CD1c-positive myeloid dendritic cell (primary cell): ENCODE measurements around the gene NUMBL.

Experiments
- DNase-seq: peaks from one replicate; pipeline ENCODE4 v3.0.0-alpha.2; 2016; ENCODE audit errors: extremely low spot score

The NUMBL gene

GRCh38 chr19:40689339-40690049 lies 957 bp downstream of the NUMBL start:
- peak; percentile 20 for DNase-seq

- DNase-seq, result no peak
Measured at GRCh38 chr19:40688987-40689338, 1.5 kb downstream of the NUMBL start.

DNA sequence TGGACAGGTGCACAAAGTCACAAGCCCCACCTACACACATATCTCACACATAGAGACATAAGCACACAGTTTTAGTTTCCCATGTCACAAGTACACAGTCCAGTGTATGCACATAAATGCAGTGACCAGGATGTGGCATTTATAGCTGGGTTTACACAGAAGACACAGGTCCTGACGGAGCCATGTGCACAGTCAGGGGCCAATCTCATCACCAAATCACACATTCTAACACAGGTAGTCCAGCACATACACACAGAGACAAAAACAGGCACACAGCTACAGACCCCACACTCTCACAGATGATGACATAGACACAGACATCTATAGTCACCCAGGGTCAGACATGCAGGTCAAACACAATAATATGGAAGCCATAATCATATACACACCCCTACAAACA lies 2.1 kb downstream of the NUMBL start:
- DNase-seq, result no peak

DNA sequence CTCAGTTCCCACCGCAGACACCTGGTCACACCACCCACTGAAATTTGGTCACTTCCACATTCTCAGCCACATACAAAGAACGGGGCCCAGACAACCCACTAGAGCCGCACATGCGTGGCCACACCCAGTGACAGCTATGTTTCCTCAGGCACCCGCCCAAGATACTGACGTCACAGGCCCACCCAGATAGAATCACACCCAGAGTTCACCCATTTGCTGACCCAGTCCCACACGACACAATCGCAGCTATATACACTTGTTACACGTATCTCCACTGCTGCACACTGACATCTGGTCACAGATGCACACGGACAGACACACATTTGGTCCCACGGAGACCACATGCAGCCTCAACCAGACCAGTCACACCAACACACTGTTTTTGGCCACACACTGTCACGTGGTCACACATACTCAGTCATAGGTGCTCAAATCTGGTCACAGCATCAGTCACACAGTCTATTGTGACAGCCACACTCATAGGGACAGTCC lies 2.9 kb downstream of the NUMBL start:
- peak; percentile 81 for DNase-seq

GRCh38 chr19:40686882-40687524 lies 3.4 kb downstream of the NUMBL start:
- no peak for DNase-seq

DNA sequence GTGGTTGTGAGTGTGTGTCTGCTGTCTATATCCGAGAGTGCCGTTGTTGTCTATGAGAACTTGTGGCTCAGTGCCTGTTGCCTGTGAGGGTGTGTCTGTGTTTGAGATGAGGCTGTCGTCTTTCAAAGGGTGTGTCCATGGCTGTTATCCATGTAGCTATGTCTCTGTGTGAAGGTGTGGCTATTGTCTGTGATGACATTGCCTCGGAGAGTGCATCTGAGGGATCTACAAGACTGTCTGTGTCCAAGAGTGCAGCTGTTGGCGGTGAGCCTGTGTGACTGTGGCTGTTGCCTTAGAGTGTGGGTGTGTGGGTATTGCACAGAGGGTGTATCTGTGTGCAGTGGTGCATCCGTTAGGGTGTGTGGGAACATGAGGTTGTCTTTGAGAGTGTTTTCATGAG lies 4.9 kb downstream of the NUMBL start:
- no peak for DNase-seq

- DNase-seq, result no peak
Measured at GRCh38 chr19:40685016-40685526, 5.4 kb downstream of the NUMBL start.

GRCh38 chr19:40684280-40684679 lies 6.2 kb downstream of the NUMBL start:
- DNase-seq, result no peak

- DNase-seq, result no peak
Measured at GRCh38 chr19:40683437-40683836, 7.0 kb downstream of the NUMBL start.

- no peak for DNase-seq
Measured at GRCh38 chr19:40682431-40682964, 8.0 kb downstream of the NUMBL start.

DNA sequence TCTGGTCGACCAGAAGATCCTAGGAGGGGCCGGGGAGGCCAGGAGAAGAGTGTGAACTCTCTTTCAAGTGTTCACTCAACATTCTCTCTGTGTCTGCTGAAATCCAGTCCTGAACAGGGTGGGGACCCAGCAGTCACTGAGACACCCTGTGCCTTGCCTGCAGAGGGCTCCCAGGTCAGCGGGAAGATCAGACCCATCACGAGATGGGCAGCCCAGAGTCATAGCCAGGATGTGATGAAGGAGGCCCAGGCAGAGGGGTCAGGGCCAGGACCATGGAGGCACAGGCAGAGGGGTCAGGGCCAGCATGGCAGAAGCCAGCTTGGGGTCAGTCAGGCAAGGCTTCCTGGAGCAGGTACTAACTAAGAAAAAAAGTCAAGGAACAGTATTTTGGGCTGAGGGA lies 9.4 kb downstream of the NUMBL start:
- no peak for DNase-seq

DNA sequence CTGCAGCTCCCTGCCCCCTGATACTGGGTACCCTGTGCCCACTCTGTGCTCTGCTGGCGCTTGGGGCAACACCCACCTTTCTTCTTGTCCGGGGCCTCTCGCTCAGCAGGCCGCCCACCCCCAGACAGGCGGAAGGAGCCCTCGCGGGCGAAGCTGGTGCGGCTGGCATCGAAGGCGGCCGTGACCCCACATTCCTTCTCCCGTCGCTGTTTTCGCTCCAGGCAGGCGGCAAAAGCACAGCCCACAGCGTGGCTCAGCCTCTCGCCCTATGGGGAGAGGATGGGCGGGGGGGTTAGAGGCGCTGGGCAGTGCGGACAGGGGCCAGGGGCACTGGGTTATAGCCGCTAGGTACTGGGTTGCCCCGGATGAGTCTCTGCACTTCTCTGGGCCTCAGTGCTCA lies 13.3 kb downstream of the NUMBL start:
- DNase-seq, result no peak

DNA sequence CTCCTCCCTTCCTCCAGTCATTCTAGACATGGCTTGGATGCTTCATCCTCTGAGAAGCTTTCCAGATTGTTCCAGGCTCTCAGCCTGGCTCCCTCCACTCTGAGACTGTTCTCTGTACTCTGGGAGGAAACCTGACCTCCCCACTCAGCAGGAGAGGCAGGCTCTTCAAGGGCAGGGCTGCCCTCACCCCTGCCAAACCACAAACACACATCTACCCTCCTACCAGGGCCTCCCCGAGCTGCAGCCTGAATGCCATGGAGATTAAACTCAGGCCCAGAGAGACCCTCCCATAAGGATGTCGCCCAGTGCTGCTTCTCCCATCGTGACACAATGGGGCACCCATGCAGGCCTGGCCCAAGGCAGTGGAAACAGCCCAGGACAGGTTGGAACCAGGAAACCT lies 16.2 kb downstream of the NUMBL start:
- DNase-seq, result no peak

DNA sequence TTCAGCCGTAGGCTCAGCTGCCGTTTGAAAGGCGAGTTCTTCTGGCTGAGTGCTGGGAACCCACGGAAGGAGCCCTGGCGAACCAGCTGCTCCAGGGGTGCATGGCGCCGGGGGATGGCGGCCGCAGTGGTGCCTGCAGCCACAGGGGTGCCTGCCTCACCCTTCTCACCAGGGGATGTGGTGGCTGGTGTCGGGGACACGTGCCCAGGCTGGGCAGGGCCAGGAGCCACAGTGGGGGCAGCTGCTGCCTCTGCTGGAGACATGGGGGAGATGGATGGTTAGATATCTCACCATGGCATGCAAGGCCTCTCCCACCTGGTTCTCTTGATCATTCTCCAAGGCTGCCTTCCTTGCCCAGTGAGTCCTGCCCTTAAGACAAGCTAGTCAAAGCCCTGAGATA lies 17.1 kb downstream of the NUMBL start:
- DNase-seq, result no peak

GRCh38 chr19:40672573-40673299 lies 17.7 kb downstream of the NUMBL start:
- DNase-seq, result no peak

DNA sequence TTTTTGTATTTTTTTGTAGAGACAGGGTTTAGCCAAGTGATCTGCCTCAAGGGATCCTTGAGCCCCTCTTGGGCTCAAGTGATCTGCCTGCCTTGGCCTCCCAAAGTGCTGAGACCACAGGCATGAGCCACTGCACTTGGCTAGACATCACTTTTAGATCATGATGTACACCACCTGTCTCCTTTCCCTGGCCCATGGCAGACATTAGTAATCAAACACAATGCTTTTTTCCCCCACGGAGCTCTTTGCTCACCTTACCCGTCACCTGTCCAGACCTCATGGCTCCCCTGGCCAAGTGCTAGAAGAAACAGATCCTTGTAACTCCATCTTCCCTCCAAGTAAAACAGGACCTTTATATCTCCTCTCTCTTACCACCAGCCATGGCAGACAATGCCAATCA lies 18.4 kb downstream of the NUMBL start:
- DNase-seq, result no peak

- DNase-seq, result no peak
Measured at GRCh38 chr19:40671404-40671803, 19.0 kb downstream of the NUMBL start.

- DNase-seq, result no peak
Measured at GRCh38 chr19:40668991-40669614, 21.3 kb downstream of the NUMBL start.

GRCh38 chr19:40667602-40668001 lies 22.8 kb downstream of the NUMBL start:
- DNase-seq, result no peak

DNA sequence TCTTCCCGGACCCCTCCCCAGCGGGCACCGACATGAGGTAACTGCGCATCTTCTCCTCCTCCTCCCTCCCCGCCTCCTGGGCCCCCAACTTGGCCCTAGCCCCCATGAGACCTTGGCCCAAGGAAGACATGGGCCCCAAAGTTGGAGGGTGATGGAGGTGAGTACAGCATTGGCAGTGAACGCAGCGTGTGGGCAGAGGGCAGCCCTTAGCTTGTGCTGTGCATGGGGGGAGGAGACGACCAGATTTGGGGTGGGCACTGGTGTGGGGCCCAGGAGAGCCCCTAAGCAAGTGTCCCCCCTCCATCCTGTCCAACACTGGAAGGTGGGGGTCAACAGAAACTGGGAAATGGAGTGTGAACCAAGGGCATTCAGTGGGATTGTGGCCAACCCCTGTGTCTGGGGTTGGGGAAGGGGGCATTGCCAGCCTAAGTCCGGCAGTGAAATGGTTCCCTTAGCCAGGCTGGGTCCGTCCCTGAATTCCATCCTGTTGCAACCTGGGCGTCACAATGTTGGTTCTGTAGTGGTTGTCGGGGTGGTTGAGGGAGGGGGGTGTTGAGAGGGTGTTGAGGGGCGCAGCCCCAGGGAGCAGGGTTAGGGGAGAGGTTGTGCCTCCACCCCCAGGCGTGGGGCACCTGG lies 23.5 kb downstream of the NUMBL start:
- no peak for DNase-seq
